GM12865 (cell line): ENCODE data around the gene GID8.

Experiments used
- DNase-seq: peaks from one replicate; pipeline ENCODE4 v3.0.0; 2010; ENCODE audit warnings: low read depth
- H3K4me3 ChIP-seq: 2 replicates; pipeline ENCODE4 v1.5.1; 2011; ENCODE audit warnings: mild to moderate bottlenecking, low read depth, low read length, control low read depth
- TF ChIP-seq, protein P1 (sequence below): IDR thresholded peaks from 2 replicates; pipeline ENCODE4 v1.5.1; 2011; ENCODE audit warnings: low read length, control low read depth, low read depth, inconsistent platforms; ENCODE audit not compliant: insufficient read depth; ENCODE audit errors: missing control alignments

The GID8 gene

DNA sequence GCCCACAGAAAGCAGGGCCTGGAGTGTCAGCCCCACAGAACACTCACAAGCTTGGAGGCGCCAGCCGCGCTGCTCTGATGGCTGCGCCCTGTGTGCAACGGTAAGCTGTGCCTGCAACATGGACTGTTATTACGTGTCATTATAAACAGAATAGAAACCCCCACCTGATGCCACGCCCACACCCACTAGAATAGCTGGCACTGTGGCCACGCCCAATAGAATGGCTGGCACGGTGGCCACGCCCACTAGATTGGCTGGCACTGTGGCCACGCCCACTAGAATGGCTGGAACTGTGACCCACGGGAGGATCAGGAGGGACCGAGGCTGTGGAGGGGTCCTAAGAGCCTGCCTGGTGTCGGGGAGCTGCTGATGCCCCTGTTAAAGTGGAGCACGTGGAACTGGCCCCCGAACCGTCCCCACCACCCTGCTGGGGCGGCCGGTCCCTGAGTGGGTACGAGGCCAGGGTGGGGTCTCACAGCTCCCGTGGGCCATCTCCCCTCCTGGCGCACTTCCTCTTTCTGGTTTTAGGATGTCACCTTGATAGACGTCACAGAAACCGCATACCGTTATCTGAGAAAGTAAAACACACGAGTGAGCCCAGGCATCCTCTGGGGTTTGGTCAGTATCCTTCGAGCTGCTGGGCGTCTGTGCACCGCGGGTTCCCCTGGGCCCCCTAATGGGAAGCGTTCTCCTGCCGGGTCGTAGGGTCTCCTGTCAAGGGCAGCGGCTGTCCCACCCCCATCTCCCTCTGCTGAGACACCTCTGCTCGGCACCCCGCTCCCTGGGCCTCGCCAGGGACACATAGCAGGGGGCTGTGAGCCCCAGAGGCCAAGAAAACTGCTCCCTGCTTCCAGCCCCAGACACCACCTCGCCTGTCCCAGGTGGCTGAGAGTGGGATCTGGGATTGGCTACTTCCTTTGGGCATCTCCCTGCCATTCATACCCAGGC, 39.9 kb downstream of the GID8 start:
- TF ChIP-seq, protein P1, sequence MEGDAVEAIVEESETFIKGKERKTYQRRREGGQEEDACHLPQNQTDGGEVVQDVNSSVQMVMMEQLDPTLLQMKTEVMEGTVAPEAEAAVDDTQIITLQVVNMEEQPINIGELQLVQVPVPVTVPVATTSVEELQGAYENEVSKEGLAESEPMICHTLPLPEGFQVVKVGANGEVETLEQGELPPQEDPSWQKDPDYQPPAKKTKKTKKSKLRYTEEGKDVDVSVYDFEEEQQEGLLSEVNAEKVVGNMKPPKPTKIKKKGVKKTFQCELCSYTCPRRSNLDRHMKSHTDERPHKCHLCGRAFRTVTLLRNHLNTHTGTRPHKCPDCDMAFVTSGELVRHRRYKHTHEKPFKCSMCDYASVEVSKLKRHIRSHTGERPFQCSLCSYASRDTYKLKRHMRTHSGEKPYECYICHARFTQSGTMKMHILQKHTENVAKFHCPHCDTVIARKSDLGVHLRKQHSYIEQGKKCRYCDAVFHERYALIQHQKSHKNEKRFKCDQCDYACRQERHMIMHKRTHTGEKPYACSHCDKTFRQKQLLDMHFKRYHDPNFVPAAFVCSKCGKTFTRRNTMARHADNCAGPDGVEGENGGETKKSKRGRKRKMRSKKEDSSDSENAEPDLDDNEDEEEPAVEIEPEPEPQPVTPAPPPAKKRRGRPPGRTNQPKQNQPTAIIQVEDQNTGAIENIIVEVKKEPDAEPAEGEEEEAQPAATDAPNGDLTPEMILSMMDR: no peak
- DNase-seq: peak; percentile 88
- peak overlapping the region; percentile 40 for H3K4me3 ChIP-seq

DNA sequence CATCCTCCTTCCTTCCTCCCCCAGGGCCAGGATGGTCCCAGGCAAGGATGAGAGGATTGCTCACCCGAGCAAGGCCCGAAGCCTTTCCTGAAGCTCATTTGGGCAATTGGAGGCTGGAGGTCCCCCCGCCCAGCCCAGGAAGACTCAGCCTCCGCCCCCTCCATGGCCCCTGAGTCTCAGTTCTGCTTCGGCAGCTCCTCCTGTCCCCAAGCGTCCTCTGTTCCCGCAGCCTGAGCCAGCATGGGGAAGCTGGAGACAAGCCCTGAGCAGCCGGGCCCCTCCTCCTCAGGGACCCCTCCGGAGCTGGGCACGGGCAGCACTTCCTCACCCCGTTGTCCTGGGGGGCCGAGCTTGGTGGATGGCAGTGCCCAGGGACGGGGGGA, 40.6 kb downstream of the GID8 start:
- TF ChIP-seq, protein P1: no peak
- no peak overlapping the region for H3K4me3 ChIP-seq

DNA sequence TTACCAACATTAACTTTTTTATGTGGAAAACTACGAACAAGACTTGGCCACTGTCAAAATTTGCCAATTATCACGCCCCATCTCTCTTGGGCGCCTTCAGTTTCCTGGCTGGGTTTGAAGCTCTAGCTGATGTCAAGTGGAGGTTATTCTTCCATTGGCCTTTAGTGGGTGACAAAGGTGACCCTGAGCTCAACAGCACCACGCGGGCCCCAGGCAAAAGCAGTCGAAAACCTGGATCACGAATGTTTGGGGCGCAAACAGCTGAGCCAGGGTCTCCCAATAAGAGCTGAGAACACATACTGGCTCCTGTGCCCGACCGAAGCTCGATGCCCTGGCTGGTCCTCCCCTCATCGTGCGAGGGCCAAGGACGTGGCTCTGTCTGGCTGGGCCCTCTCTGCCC, 41.4 kb downstream of the GID8 start:
- no peak for DNase-seq
- no peak overlapping the region for H3K4me3 ChIP-seq
- TF ChIP-seq, protein P1: no peak

More for the DNA sequence above, 40.6 kb downstream of the GID8 start:
- DNase-seq: no peak

DNA sequence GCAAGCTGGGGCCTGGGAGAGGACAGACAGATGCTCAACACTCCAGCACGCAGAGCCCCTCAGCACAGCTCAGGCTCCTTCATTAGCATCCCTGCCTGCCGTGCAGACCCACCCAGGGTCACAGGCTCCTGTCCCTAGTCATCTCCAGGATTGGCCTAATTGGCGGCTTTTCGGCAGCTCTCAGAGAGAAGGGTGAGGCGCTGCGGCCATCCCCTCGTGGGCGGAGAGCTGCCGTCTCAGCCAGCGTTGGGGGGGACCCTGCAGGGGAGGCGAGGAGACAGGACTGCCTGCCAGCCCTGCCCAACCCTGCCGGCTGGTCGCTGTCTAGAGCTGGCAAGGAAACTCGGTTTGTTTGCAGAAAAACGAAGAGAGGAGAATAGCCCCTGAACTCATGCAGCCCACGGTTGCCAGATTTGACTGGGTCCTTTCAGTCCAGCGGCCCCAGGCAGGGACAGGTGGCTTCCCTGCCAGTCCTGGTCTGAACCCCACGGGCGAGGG, 42.0 kb downstream of the GID8 start:
- no peak for DNase-seq
- TF ChIP-seq, protein P1: no peak
- no peak overlapping the region for H3K4me3 ChIP-seq

DNA sequence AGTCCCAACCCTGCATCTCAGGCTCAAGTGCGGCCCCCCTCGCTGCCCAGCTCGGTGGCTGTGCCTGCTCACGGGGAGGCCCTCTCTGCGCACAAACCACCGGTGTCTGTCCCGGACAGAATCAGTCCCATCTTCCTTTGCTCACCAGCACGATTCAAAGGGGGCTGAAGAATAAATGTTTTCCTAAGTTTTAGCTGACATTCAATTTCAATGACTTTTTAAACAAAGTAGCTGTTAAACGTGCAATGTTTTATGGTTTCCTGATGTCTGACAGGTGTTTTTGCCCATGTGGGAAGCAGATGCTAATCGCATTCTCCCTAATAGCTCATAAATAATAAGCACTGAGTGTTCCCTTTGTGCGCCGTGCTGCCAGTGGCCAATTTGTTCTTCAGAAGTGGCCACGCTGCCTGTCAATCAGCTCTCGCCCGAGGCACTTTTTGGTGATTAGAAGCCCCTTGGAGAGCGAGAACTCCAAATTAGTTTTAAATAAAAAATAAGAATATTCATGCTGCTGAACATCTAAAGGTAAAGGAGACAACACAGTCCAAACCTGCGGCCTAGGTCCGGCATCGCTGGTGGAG, 42.5 kb downstream of the GID8 start:
- no peak for DNase-seq
- TF ChIP-seq, protein P1: no peak
- no peak overlapping the region for H3K4me3 ChIP-seq

DNA sequence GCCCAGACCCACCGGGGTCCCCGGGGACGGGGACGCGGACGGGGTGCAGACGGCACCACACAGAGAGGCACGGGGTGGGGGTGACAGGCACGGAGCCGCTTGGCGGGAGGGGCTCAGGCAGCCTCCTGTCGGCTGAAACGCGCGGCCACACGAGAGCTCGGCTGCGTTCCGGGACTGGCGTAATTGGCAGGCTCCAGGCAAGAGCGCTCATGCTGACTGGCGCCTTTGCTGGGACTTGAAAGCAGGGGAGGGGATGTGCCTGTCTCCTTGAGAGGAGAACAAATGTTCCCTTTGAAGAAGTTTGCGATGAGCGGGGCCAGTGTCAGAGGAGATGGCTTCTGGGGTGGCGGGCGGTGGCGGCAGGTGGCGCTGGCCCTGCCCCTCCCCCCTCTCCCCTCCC, 43.0 kb downstream of the GID8 start:
- DNase-seq: peak; percentile 39
- TF ChIP-seq, protein P1: no peak
- H3K4me3 ChIP-seq: no peak overlapping the region
